Keratinocyte (primary cell): ENCODE measurements around the gene BSG.

Experiments
- CTCF ChIP-seq, 3 experiments: IDR thresholded peaks in 1 of 3; conservative IDR thresholded peaks in 1 of 3; optimal IDR thresholded peaks in 1 of 3; 2 replicates in 2 of 3; 3 replicates in 1 of 3; pipeline versions ENCODE3 to v1.5.1; 2011; ENCODE audit warnings: low read length in 3 of 3, mild to moderate bottlenecking in 3 of 3, moderate library complexity in 2 of 3, control low read depth in 1 of 3, inconsistent platforms in 1 of 3; ENCODE audit not compliant: insufficient read depth in 2 of 3; ENCODE audit errors: extremely low read depth in 1 of 3
- EZH2 ChIP-seq: IDR thresholded peaks from one replicate; pipeline ENCODE4 v1.6.1; 2012; ENCODE audit warnings: inconsistent platforms, mild to moderate bottlenecking, low read length, moderate library complexity

- TF ChIP-seq CTCF (optimal IDR thresholded peaks at IDR 0.05 in 1 of 3, IDR thresholded peaks at IDR 0.05 in 1 of 3, conservative IDR thresholded peaks at IDR 0.05 in 1 of 3; ENCODE audit: extremely low read depth in 1 of 3, insufficient read depth in 2 of 3, low read length in 3 of 3) (no peak), EZH2 (no peak)
Measured at GRCh38 chr19:524062-524674, 48.2 kb upstream of the BSG start.
